ENCODE measurements around the gene UGT1A4.
"Not testable (repeated sequence)": the region's sequence is repeated elsewhere in the genome, so short reads cannot be mapped to it uniquely, and the experiment has no call there.

Gene UGT1A4

DNA sequence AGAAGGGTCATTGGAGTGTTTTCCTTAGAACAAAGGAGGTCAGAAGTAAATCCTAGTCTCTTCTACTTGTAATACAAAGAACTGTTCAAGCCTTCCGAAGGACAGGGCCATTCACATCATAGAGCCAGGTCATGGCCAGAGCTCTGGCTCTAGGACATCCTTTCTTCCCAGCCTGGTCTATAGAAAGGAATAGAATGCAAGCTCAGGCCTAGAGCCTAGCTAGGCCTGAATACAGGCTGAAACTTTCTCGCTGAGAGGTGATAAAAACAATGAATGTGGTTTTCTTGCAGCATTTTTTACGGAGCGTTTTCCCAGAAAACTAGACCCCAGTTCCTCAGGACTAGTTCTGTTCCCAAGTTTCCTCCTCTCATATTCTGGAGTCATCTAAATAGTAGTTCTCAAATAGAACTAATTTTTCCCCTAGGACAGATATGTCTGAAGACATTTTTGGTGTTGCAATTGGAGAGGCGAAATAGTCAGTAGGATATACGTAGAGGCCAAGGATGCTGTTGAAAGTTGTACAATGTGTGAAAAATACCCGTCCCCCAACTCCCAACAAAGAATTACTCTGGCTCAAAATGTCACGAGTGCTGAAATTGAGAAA, 19.0 kb upstream of the UGT1A4 start:
- intact Hi-C loops (cut with DNase I) = no loop called here
- no peak for DNase-seq

DNA sequence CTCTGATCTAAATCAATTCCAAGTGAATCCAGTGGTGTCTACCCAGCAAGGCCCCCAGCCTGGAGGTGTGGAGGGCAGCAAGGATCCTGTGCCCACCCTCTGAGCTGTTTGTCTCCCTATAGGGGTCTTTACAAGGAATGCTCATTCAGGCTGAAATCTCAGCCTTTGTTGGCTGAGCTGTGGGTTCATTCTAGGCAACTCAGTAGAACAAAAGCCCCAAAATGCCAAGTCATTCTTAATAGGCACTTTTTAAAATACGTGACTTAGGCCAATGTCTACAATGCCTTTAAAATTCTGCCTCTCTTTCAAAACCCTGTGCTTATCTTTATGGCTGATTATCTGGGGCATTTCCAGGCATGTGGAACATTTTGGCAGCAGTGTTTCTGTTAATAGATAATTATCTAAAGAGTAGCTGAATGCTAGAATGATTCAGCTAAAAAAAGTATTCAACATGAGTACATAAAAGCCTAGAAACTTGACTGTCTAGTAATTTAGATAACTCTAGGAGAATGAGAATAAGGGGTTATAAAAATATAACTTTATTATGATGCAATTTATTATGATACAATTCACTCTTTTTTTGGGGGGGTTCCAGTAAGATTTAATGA, 18.4 kb upstream of the UGT1A4 start:
- DNase-seq = no peak
- intact Hi-C loops (cut with DNase I) = no loop called here

DNA sequence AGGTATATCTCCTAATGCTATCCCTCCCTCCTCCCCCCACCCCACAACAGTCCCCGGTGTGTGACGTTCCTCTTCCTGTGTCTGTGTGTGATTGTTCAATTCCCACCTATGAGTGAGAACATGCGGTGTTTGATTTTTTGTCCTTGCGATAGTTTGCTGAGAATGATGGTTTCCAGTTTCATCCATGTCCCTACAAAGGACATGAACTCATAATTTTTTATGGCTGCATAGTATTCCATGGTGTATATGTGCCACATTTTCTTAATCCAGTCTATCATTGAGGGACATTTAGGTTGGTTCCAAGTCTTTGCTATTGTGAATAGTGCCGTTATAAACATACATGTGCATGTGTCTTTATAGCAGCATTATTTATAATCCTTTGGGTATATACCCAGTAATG, 17.7 kb upstream of the UGT1A4 start:
- DNase-seq; intact Hi-C loops (cut with DNase I): not testable (repeated sequence)

DNA sequence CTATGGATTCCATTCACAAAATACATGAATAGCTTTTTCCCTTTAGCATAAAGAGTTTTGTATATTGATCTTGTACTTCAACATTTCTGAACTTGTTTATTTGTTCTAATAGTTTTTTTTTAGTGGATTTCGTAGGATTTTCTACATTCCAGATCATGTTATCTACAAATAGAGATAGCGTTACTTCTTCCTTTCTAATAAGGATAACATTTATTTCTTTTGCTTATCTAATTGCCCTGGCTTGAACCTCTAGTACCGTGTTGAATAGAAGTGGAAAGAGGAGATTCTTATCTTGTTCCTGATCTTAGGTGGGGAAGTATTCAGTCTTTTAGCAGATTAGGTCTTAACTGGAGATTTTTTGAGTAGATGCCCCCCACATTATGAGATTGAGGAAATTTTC, 16.3 kb upstream of the UGT1A4 start:
- intact Hi-C loops (cut with DNase I) = no loop called here
- no peak for DNase-seq

DNA sequence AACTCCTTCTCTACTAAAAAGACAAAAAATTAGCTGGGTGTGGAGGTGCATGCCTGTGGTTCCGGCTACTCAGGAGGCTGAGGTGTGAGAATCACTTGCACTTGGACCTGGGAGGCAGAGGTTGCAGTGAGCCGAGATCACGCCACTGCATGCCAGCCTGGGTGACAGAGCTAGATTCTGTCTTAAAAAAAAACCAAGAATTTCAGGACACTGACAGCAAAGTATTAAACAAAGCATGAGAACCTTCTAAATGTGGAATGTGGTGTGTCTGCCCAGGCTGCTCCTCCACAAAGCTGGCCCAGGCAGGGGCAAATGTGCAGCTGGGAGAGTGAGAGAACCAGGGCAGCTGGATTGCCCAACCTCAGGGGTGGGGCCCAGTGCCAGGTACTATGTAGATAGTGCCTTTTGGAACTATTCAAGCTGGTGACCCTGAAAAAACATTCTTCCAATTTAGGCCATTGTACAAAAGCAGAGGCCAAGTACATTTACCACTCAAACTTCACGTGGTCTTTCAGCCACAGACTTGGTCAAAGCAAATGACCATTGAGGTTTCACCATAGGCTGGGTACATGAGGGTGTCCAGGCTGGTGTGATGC, 12.5 kb upstream of the UGT1A4 start:
- intact Hi-C loops (cut with DNase I) = no loop called here
- DNase-seq = no peak

DNA sequence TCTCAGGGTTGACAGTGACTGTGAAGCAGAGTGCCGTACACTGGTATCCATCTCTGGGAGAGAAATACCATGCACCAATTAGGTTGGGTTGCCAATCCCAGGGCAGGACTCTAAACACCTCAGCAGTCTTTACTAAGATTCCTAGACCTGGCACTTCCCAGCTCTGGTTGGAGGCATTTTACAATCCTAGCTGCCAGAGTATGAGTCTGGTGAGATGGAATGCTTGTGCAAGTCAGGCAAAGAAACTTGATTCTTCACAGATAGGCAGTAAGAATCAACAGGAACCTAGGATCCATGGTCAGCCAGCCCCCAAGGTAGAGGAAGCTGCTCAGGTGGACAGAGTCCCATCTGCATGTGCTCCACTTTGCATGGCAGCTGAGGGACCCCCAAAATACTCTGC, 11.8 kb upstream of the UGT1A4 start:
- DNase-seq = no peak
- intact Hi-C loops (cut with DNase I) = no loop called here

DNA sequence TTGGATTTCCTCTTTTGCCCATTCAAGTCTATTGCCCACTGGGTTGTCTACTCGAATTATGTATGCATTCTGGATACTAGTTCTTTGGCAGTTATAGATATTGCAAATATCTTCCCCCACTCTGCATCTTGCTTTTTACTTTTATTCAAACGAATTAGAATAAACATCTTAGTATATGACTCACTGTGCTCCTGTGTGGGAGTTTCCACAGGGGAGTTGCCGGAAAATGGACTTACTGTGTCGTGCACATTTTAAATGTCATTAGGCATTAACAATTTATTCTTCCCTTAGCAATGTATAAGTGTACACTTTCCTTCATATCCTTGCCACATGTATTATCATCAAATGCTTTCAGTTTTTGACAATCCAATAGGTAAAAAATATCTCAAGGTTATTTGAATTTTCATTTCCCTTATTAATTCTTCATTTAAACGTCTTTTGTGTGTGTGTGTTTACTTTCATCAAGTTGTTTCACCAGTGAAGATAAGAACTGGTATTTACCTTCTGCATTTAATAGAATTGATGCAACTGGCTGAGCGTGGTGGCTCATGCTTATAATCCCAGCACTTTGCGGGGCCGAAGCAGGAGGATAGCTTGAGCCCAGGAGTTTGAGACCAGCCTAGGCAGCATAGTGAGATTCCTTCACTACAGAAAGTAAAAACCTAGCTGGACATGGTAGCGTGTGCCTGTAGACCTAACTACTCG, 10.4 kb upstream of the UGT1A4 start:
- intact Hi-C loops (cut with DNase I) = no loop called here
- DNase-seq = no peak

DNA sequence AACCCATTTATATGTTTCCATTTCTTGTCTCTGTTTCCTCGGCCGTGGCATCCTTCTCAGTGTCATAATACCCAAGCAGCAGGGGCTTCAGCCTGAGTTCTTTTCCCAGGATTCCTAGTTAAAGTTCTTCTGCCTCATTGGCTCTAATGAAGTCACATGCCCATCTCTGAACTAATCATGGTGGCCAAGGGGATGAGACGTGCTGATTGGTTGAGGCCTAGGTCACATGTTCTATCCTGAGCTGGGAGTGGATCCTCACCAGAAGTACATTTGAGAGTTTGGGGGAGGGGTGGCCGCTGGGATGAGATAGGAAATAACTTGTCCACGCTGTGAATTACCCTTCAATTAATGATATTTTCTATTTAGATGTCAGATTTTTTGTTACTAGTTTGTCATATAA, 9.6 kb upstream of the UGT1A4 start:
- no peak for DNase-seq
- intact Hi-C loops (cut with DNase I) = no loop called here

DNA sequence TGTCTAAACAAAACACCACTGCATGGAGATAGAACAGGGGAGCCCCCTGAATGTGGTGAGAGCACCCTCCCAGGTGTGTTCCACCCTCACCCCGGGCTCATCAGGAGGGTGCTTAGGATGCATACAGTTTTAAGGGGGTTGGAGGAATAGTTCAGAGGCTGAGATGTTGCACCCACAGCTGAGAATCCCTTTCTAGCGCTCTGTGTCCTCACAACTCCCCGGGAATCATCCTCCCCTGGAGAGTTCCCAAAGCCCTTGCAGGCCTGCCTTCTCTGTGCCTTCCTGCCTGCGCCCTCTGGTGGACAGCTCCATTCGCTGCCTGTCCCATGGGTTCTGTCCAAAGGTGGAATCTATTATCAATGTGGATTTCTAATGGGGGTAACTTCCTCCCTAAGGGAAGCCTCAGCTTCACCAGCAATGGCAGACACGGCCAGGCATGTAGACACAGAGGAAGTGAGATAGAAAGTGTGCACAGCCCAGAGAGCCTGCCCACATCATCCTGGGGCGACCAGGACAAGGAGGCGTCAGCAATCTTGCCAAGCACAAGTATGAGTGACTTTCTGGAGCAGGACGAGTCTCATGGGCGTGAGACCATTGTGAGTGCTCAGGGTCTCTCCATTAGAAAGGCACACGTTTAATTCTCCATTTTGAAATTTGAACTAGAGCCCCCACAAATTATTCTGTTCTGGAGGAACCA, 7.1 kb upstream of the UGT1A4 start:
- peak; percentile 18 to 95 (median 79) for DNase-seq
- intact Hi-C loops (cut with DNase I) = loop anchor here (5.0 kb wide), 1 partner anchor 264 kb away; no protein-coding TSS in a partner anchor

DNA sequence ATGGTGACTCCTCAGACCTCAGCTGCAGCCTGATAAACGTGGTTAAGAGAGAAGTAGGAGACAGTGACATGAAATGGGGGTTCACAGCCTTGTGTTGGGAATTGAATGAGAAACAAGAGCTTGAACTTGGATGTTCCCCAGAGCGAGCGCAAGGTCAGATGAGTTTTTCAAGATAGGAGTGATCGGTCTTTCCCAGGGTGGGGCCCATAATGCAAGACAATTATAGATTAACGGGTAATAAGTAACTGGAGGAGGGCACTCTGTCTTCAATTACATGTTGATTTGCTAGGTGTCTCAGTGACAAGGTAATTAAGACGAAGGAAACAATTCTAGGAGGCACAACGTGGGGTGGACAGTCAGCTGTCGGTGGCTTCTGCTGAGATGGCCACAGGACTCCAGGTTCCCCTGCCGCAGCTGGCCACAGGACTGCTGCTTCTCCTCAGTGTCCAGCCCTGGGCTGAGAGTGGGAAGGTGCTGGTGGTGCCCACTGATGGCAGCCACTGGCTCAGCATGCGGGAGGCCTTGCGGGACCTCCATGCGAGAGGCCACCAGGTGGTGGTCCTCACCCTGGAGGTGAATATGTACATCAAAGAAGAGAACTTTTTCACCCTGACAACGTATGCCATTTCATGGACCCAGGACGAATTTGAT, 5.8 kb upstream of the UGT1A4 start, which contains the start of gene UGT1A5:
TSS of gene UGT1A5 (plus strand) at position 297 of the 651 bp plus-strand sequence. CDS start at position 382, 85 bp downstream.
- peak in 1 of 10 donors; percentile 62 for DNase-seq
- intact Hi-C loops (cut with DNase I) = loop anchor here (5.0 kb wide), 1 partner anchor 265 kb away; no protein-coding TSS in a partner anchor

DNA sequence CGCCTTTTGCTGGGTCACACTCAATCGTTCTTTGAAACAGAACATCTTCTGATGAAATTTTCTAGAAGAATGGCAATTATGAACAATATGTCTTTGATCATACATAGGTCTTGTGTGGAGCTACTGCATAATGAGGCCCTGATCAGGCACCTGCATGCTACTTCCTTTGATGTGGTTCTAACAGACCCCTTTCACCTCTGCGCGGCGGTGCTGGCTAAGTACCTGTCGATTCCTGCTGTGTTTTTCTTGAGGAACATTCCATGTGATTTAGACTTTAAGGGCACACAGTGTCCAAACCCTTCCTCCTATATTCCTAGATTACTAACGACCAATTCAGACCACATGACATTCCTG, 5.3 kb upstream of the UGT1A4 start:
- no peak for DNase-seq
- intact Hi-C loops (cut with DNase I) = loop anchor here (5.0 kb wide), 1 partner anchor 266 kb away; no protein-coding TSS in a partner anchor

DNA sequence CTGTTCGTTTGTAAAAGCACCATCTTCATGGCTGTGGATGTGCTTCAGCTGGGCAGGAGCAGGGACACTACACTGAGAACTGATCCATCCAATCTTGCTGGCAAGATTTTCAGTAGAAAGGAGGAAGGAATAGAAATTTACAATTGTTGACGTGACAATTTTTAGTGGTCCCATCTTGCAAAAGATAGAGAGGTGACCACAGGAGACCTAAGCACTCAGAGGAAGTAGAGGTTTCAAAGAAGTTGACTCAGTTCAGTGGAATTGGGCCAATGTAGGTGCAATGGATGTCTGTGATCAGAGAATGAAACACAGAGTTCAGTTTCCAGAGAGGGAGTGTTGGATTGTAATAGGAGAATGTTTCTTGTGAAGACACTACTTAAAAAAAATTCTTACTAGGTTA, 4.4 kb upstream of the UGT1A4 start:
- no peak for DNase-seq
- intact Hi-C loops (cut with DNase I) = loop anchor here (5.0 kb wide), 1 partner anchor 267 kb away; no protein-coding TSS in a partner anchor

DNA sequence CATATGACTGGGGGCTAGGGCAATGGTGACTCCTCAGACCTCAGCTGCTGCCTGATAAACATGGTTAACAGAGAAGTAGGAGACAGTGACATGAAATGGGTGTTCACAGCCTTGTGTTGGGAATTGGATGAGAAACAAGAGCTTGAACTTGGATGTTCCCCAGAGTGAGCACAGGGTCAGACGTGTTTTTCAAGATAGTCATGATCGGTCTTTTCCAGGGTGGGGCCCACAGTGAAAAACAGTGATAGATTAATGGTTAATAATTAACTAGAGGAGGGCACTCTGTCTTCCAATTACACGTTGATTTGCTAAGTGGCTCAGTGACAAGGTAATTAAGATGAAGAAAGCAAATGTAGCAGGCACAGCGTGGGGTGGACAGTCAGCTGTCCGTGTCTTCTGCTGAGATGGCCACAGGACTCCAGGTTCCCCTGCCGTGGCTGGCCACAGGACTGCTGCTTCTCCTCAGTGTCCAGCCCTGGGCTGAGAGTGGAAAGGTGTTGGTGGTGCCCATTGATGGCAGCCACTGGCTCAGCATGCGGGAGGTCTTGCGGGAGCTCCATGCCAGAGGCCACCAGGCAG, 10.3 kb downstream of the UGT1A4 start, which contains the start of gene UGT1A3:
TSS of gene UGT1A3 (plus strand) at position 320 of the 579 bp plus-strand sequence. CDS start at position 405, 85 bp downstream.
- DNase-seq = no peak

DNA sequence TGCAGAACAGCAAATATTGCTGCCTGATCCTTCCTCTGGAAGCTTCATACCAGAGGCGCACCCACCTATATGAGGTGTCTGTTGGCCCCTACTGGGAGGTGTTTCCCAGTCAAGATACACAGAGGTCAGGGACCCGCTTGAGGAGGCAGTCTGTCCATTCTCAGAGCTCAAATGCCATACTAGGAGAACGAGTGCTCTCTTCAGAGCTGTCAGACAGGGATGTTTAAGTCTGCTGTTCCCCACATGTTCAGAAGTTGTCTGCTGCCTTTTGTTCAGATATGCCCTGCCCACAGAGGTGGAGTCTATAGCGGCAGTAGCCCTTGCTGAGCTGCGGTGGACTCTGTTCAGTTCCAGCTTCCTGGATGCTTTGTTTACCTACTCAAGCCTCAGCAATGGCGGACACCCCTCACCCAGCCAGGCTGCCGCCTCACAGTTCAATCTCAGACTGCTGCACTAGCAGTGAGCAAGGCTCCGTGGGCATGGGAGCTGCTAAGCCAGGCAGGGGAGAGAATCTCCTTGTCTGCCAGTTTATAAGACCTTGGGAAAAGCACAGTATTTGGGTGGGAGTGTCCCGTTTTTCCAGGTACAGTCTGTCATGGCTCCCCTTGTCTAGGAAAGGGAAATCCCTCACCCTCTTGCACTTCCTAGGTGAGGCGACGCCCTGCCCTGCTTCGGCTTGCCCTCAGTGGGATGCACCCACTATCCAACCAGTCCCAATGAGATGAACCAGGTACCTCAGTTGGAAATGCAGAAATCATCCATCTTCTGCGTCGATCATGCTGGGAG, 18.5 kb downstream of the UGT1A4 start:
- intact Hi-C loops (cut with DNase I); DNase-seq: not testable (repeated sequence)

More for the DNA sequence above, 10.3 kb downstream of the UGT1A4 start, which contains the start of gene UGT1A3:
- intact Hi-C loops (cut with DNase I) = no loop called here

DNA sequence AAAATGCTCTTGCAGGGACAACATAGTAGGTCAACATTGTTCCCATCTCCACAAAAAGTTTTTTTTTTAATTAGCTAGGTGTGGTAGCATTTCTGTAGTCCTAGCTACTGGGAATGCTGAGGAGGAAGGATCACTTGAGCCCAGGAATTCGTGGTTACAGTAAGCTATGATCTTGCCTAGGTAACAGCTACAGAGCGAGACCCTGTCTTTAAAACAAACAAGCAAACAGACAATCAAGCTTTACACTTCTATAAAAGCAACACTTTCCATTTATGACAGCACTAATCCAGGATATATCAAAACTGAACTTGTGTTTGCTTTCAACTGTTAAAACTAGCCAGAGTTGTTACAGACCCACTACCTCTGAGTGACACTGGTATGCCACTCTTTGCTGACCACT, 22.3 kb downstream of the UGT1A4 start:
- no peak for DNase-seq
- intact Hi-C loops (cut with DNase I) = no loop called here

DNA sequence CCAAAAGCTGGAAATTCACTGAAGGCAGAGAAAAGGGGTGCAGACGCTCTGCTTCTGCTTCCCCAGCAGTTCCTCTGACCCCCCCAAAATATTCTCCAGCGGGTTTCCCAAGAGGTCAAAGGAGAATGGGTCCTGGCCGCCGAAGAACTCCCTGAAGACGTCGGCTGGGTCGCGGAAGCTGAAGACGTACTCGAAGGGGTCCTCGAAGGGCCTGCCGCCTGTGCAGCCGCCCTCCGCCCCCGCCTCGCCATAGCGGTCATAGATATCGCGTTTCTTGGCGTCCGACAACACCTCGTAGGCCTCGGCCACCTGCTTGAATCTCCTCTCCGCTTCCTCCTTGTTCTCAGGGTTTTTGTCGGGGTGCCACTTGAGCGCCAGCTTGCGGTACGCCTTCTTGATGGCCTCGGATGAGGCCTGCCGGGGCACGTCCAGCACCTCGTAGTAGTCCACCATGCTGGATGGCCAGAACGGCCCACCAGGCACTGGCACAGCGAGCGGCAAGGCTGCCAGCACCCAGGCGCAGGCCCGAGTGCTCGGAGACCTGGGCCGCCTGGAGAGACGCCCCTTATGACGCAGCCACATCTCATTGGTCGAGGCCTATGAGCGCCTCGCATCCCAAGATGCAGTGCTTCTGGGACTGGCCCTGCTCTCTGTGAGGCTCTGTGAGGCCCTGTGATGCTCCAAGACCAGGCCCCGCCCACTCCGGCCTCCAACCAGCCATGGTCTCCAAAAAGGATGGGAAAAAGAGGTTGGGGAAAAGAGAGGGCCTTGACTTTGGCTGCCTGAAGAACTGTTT, 25.1 kb downstream of the UGT1A4 start:
- intact Hi-C loops (cut with DNase I) = no loop called here
- peak in 3 of 10 donors; percentile 58 to 74 (median 63) for DNase-seq

DNA sequence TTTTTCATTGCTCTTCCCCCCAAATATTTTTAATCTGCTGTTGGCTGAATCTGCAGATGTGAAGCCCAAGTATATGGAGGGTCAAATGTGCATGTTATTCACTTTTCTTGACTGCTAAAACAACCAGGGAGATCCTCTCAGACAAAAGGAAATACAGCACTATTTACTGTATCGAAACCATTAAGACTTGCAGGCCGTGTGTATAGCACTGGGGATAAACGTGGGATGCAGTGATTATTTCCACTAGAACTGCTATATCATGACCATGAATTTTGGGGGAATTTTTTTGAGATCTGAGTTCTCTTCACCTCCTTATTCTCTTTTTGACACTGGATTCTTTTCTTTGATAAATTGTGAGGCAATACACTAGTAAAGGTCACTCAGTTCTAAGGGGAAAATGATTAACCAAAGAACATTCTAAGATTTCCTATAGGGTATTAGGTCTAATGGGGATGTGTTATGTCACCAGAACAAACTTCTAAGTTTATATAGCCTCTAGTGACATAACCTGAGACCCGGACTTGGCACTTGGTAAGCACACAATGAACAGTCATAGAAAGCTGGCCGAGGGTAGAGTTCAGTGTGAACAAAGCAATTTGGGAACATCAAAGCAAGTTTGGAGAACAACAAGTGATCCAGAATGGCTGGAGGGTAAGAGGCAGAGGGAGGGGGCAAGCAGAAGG, 26.7 kb downstream of the UGT1A4 start:
- DNase-seq = no peak
- intact Hi-C loops (cut with DNase I) = no loop called here
